Measurements from ENCODE around the gene CD247. TPM values are rescaled to one million over a fixed set of nuclear protein-coding genes. Genes with fewer than 3 reads are reported as not detected.

The CD247 gene
- polyA plus RNA-seq, 1 of the 3 experiments (the other 2 are of a cell fraction): 0.08 TPM

DNA sequence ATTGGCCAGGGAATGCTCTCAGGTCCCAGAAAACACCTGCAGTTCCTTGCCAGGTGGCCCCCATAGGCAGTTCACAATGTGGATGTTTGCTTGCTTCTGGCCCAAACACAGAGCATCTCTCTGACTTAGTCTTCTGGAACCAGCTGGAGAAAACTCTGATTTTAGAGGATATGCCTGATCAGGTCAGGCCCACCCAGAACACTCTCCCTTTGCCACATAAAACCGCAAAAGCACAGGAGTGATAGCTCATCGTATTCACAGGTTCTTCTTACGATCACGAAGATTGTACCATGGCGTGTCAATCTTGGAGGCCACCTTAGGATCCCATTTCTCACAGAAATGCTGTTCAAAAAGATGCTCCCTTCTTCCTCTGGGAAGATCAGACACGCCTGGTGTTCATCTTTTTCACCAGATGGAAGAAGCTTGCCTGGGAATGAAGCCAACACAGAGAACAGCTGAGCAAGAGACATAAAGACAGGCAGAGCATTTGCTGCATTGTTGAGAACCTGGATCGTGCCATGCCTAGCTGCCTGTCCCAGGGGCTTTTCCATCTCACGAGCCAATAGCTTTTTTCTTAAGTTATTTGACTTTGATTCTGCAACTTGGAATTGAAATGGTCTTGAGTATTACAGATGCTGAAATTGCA is 11.6 kb upstream of the CD247 start:
- Histone ChIP-seq H3K27me3 (ENCODE audit: insufficient read depth) (no peaks in the 10 kb centered on the region; the same call in 1 of the 2 replicates), H3K9me3 (no peaks in the 10 kb centered on the region), H3K4me1 (ENCODE audit: control insufficient read depth in 1 of 2, insufficient read depth in 2 of 2, low read depth in 1 of 2, low read length in 1 of 2) (peaks cover 0 to 3% of the 10 kb centered on the region in 2 experiments; a peak in 1 of 4 replicates), H3K36me3 (replicated peaks in 1 of 2; ENCODE audit: control insufficient read depth in 1 of 2, insufficient read depth in 2 of 2, low read length in 1 of 2) (no peaks in the 10 kb centered on the region), H3K4me2 (no peak overlapping the region), H2AFZ (ENCODE audit: low read depth) (no peak overlapping the region), H3F3A (replicated peaks; ENCODE audit: insufficient read depth) (no peaks in the 10 kb centered on the region), H3K9ac (no peak overlapping the region), H3K4me3 (ENCODE audit: low read depth in 2 of 2, low read length in 1 of 2) (no peak overlapping the region), H3K79me2 (ENCODE audit: insufficient read depth) (no peaks in the 10 kb centered on the region), H4K20me1 (ENCODE audit: insufficient read depth) (no peaks in the 10 kb centered on the region), H3K27ac (ENCODE audit: low read depth in 2 of 2, low read length in 1 of 2) (no peak overlapping the region), H3K9me2 (no peaks in the 10 kb centered on the region)
- TF ChIP-seq RXRA (IDR thresholded peaks at IDR 0.05; ENCODE audit: borderline replicate concordance, low read depth) (no peak), MXI1 (IDR thresholded peaks at IDR 0.05; ENCODE audit: low read depth, low read length) (peak; percentile 29; the same call in 1 of the 2 replicates)
- peak; percentile 30 for DNase-seq
- CTCF ChIA-PET: interaction anchor here (0.7 to 7.4 kb wide), 14 partner anchors 8 to 620 kb away, joined by 3 to 63 read pairs (median 7); no protein-coding TSS in a partner anchor
- WGBS (ENCODE audit: low lambda C conversion rate): 60% methylated on average over 8 of the region's 8 CpGs
- POLR2A ChIA-PET: no interaction called here

GRCh38 chr1:167528057-167528728 is 9.9 kb upstream of the CD247 start:
- no peaks in the 10 kb centered on the region for H4K20me1 ChIP-seq (ENCODE audit: insufficient read depth)
- 84% methylated on average over 3 of the region's 3 CpGs for WGBS (ENCODE audit: low lambda C conversion rate)
- H3K9ac ChIP-seq: no peak overlapping the region
- no peak overlapping the region for H3K27ac ChIP-seq (ENCODE audit: low read depth in 2 of 2, low read length in 1 of 2)
- POLR2A ChIA-PET: no interaction called here
- no peak for DNase-seq
- peaks cover 0 to 3% of the 10 kb centered on the region in 2 experiments; a peak in 1 of 4 replicates for H3K4me1 ChIP-seq (ENCODE audit: control insufficient read depth in 1 of 2, insufficient read depth in 2 of 2, low read depth in 1 of 2, low read length in 1 of 2)
- no peaks in the 10 kb centered on the region; the same call in 1 of the 2 replicates for H3K27me3 ChIP-seq (ENCODE audit: insufficient read depth)
- H3K9me2 ChIP-seq: 0 out of 2 replicates have a peak, but pooled peaks cover 1% of the 10 kb centered on the region
- no peak overlapping the region for H3K4me3 ChIP-seq (ENCODE audit: low read depth in 2 of 2, low read length in 1 of 2)
- no peak overlapping the region for H3K4me2 ChIP-seq
- CTCF ChIA-PET: interaction anchor here (0.6 to 7.4 kb wide), 9 partner anchors 10 to 618 kb away, joined by 3 to 53 read pairs (median 7); no protein-coding TSS in a partner anchor
- no peak overlapping the region for H2AFZ ChIP-seq (ENCODE audit: low read depth)
- H3K79me2 ChIP-seq (ENCODE audit: insufficient read depth): no peaks in the 10 kb centered on the region
- no peak for TF ChIP-seq SMC3 (IDR thresholded peaks at IDR 0.05; ENCODE audit: low read depth, low read length)
- no peaks in the 10 kb centered on the region for H3K9me3 ChIP-seq
- H3K36me3 ChIP-seq (replicated peaks in 1 of 2; ENCODE audit: control insufficient read depth in 1 of 2, insufficient read depth in 2 of 2, low read length in 1 of 2): no peaks in the 10 kb centered on the region
- no peaks in the 10 kb centered on the region for H3F3A ChIP-seq (replicated peaks; ENCODE audit: insufficient read depth)

GRCh38 chr1:167526667-167527383 is 8.5 kb upstream of the CD247 start:
- Histone ChIP-seq H3K4me3 (ENCODE audit: low read depth in 2 of 2, low read length in 1 of 2) (no peak overlapping the region), H3K27me3 (ENCODE audit: insufficient read depth) (no peaks in the 10 kb centered on the region; the same call in 1 of the 2 replicates), H3K9me3 (no peaks in the 10 kb centered on the region), H3K4me1 (ENCODE audit: control insufficient read depth in 1 of 2, insufficient read depth in 2 of 2, low read depth in 1 of 2, low read length in 1 of 2) (peaks cover 0 to 3% of the 10 kb centered on the region in 2 experiments; a peak in 1 of 4 replicates), H3K9ac (no peak overlapping the region), H3K9me2 (0 out of 2 replicates have a peak, but pooled peaks cover 4% of the 10 kb centered on the region), H3K36me3 (replicated peaks in 1 of 2; ENCODE audit: control insufficient read depth in 1 of 2, insufficient read depth in 2 of 2, low read length in 1 of 2) (no peaks in the 10 kb centered on the region), H3K4me2 (no peak overlapping the region), H2AFZ (ENCODE audit: low read depth) (no peak overlapping the region), H4K20me1 (ENCODE audit: insufficient read depth) (no peaks in the 10 kb centered on the region), H3K79me2 (ENCODE audit: insufficient read depth) (no peaks in the 10 kb centered on the region), H3F3A (replicated peaks; ENCODE audit: insufficient read depth) (no peaks in the 10 kb centered on the region), H3K27ac (ENCODE audit: low read depth in 2 of 2, low read length in 1 of 2) (no peak overlapping the region)
- TF ChIP-seq RCOR1 (IDR thresholded peaks at IDR 0.05; ENCODE audit: low read length): no peak
- TF ChIP-seq TEAD4 (IDR thresholded peaks at IDR 0.05; ENCODE audit: borderline replicate concordance, insufficient read depth): no peak
- no peak for TF ChIP-seq NRF1 (IDR thresholded peaks at IDR 0.05; ENCODE audit: low read depth, low read length)
- no peak for TF ChIP-seq FOXJ3 (CRISPR knock-in tag; IDR thresholded peaks at IDR 0.05)
- no peak for TF ChIP-seq FOXM1 (IDR thresholded peaks at IDR 0.05; ENCODE audit: low read depth)
- no peak for TF ChIP-seq JUND (IDR thresholded peaks at IDR 0.05)
- no peak for TF ChIP-seq TCF12 (IDR thresholded peaks at IDR 0.05)
- WGBS (ENCODE audit: low lambda C conversion rate): 46% methylated on average over 8 of the region's 8 CpGs
- CTCF ChIA-PET: interaction anchor here (1.2 to 4.1 kb wide), 6 partner anchors 12 to 184 kb away, joined by 3 to 27 read pairs (median 4); no protein-coding TSS in a partner anchor
- POLR2A ChIA-PET: no interaction called here
- no peak for DNase-seq

Data from SK-N-SH (cell line).